Astrocyte (in vitro differentiated cells and primary cell): ENCODE results near the gene CSK.

ENCODE experiments used
- CTCF ChIP-seq: IDR thresholded peaks from 2 replicates; pipeline ENCODE4 v1.5.1; 2011; ENCODE audit warnings: low read depth, mild to moderate bottlenecking, inconsistent platforms, low read length, moderate library complexity; ENCODE audit not compliant: insufficient read depth
- EZH2 ChIP-seq: IDR thresholded peaks from 2 replicates; pipeline ENCODE4 v1.6.1; 2012; ENCODE audit warnings: mild to moderate bottlenecking, low read length, inconsistent platforms; ENCODE audit not compliant: insufficient read depth

GRCh38 chr15:74746389-74746788 lies 35.5 kb upstream of the CSK start:
- no peak for TF ChIP-seq EZH2
- no peak for TF ChIP-seq CTCF
